T-helper 17 cell (primary cell): ENCODE data around the gene SACM1L. TPM values are rescaled to one million over a fixed set of nuclear protein-coding genes. Genes with fewer than 3 reads are reported as not detected.
"Not testable (repeated sequence)": the region's sequence is repeated elsewhere in the genome, so short reads cannot be mapped to it uniquely, and the experiment has no call there.

Experiments used
- ATAC-seq: fragments of 150-1000 bp; cut with Tn5 transposase; 2 replicates; pipeline ENCODE4 v1.10.0; 2021; ENCODE audit warnings: mild to moderate bottlenecking, moderate library complexity
- DNase-seq, 3 donors: peaks; one replicate each; pipeline versions ENCODE4 v3.0.0 to v3.0.0-alpha.2; 2020 to 2021
- H3K9me3 ChIP-seq: one replicate; pipeline ENCODE4 v1.7.0; 2013; ENCODE audit warnings: low read length, mild to moderate bottlenecking; ENCODE audit not compliant: control insufficient read depth, poor library complexity, severe bottlenecking
- H3K27ac Mint-ChIP-seq: one replicate; pipeline ENCODE4 v1.8.0; 2022; ENCODE audit warnings: mild to moderate bottlenecking, moderate library complexity, mixed read lengths
- H3K27me3 Mint-ChIP-seq: one replicate; pipeline ENCODE4 v1.8.0; 2022; ENCODE audit warnings: mixed read lengths
- H3K36me3 Mint-ChIP-seq: one replicate; pipeline ENCODE4 v1.8.0; 2022; ENCODE audit warnings: low read depth, mixed read lengths
- H3K4me1 Mint-ChIP-seq: one replicate; pipeline ENCODE4 v1.8.0; 2022; ENCODE audit warnings: mild to moderate bottlenecking, mixed read lengths
- H3K4me3 Mint-ChIP-seq: one replicate; pipeline ENCODE4 v1.8.0; 2022; ENCODE audit warnings: mild to moderate bottlenecking, moderate library complexity, mixed read lengths
- total RNA-seq, 4 donors: library from RNA in 2 of 4; stranded (reverse) in 2 of 4; gene quantifications; one replicate each; pipeline ENCODE4 v1.2.3 and lab custom pipeline; 2022 to 2026

SACM1L gene
- total RNA-seq, 2 donors from 2014 or later: 61.0 to 62.5 TPM

DNA sequence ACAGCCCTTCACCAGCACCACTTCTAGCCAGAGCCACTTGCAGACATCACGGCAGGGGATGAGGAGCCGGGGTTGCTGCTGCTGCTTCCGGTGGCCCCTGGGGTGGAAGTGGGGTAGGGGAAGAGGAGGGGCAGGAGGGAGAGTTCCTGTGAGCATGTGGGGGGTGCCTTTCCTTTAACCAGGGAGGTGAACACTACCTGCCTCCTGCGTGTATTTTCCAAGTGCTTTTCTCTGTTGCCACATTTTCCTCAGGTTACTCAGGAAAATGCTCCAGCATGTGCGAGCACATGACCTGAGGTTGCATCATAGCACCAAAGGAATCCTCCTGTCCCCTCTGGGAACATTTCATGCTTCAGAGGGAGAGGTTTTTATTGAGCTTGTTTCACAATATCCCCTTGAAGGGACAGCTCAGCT, 12.2 kb upstream of the SACM1L start:
- ATAC-seq (peak; percentile 96), DNase-seq (peak in 2 of 3 donors; percentile 36 to 39)
- Mint-ChIP-seq H3K36me3 (no peaks in the 10 kb centered on the region), H3K27ac (peak overlapping the region; percentile 93), H3K27me3 (no peaks in the 10 kb centered on the region), H3K4me3 (peak overlapping the region; percentile 80), H3K4me1 (peaks cover 9% of the 10 kb centered on the region)
- no peaks in the 10 kb centered on the region for H3K9me3 ChIP-seq

DNA sequence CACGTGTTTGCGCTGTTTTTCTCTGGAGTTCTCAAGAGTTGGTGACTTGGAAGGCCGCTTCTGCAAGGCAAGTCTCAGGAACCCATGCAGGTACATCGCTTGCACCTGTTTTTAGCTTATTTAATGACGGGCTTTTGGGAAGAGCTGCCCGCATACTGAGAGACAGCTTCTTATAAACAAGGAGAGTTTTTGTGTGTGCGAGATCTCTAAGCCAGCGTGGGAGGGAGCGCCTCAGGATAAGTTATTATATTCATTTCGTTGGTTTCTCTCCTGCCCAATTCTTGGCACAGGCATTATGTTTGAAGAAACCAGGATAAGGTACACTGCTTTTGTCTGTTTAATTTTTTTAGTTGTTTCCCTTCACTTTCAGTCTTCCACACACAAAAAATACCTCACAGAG, 11.4 kb upstream of the SACM1L start:
- no peaks in the 10 kb centered on the region for H3K9me3 ChIP-seq
- DNase-seq (no peak), ATAC-seq (no peak)
- Mint-ChIP-seq H3K4me3 (no peak overlapping the region), H3K27ac (peak overlapping the region; percentile 93), H3K27me3 (no peaks in the 10 kb centered on the region), H3K36me3 (no peaks in the 10 kb centered on the region), H3K4me1 (peaks cover 9% of the 10 kb centered on the region)

DNA sequence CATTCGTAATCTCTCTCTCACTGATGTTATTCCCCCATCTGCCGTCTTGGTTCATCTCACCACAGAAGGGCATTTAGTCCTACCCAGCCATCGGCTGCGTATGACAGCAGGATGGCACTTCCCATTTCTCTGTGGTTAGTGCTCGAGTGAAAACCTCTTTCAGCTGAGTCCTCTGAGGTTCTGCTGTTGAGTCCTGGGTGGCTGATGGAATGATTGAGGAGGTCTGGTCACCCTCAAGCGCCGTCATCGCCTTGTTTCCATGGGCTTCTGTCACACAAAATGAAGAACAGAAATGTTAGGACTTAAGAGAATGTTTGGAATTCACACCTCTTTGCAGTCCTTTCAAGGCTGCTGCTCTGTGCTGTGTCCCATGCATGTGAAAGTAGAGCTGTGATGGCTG, 9.4 kb upstream of the SACM1L start:
- no peaks in the 10 kb centered on the region for H3K9me3 ChIP-seq
- no peak overlapping the region for H3K27ac Mint-ChIP-seq
- ATAC-seq (no peak), DNase-seq (no peak)
- no peaks in the 10 kb centered on the region for H3K27me3 Mint-ChIP-seq
- H3K36me3 Mint-ChIP-seq: no peaks in the 10 kb centered on the region
- H3K4me1 Mint-ChIP-seq: peaks cover 13% of the 10 kb centered on the region
- no peak overlapping the region for H3K4me3 Mint-ChIP-seq

DNA sequence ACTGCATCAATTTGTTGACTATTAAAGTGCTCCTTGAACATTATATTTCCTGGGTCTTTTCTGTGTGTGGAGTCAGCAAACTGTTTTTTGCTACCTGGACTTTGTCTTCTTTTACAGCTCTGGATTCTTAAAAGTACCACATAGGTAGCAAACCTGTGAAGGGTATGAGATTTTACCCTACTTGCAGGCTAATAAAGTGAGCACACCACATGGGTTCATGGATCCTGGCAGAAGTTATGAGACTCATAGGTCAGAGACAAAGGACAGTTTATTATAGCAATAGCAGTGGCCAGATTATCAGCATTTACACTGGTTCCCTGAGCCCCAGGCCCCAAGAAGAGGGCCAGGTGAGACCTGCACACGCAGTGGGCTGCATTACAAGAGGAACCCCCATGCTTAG, 8.0 kb upstream of the SACM1L start:
- no peak for ATAC-seq

DNA sequence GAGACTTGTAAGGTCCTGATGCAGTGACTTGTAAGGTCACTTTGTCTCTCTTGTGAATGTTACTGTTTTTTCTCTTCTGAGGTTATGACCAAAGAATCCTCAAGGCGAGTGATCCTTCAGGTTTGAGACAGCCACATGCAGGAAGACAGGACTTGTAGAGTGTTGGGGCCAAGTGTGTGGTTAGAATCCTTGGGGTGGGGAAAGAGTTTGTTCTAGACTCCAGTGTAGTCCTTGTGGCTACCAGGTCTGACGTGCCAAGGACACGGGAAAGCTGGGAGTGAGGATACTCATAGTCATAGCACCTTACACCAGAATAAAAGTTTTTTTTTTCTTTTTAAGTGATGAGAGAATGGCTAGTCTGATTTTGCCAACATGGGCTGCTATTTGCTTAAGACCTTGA, 7.3 kb upstream of the SACM1L start:
- ATAC-seq (no peak), DNase-seq (no peak)
- Mint-ChIP-seq H3K27ac (peak overlapping the region; percentile 24), H3K4me3 (no peak overlapping the region), H3K4me1 (peaks cover 8% of the 10 kb centered on the region), H3K36me3 (no peaks in the 10 kb centered on the region), H3K27me3 (no peaks in the 10 kb centered on the region)
- no peaks in the 10 kb centered on the region for H3K9me3 ChIP-seq

More for the DNA sequence above, 8.0 kb upstream of the SACM1L start:
- H3K9me3 ChIP-seq: no peaks in the 10 kb centered on the region
- Mint-ChIP-seq H3K27me3 (no peaks in the 10 kb centered on the region), H3K4me1 (peaks cover 13% of the 10 kb centered on the region), H3K27ac (peak overlapping the region; percentile 24), H3K36me3 (no peaks in the 10 kb centered on the region), H3K4me3 (no peak overlapping the region)
- DNase-seq: no peak

DNA sequence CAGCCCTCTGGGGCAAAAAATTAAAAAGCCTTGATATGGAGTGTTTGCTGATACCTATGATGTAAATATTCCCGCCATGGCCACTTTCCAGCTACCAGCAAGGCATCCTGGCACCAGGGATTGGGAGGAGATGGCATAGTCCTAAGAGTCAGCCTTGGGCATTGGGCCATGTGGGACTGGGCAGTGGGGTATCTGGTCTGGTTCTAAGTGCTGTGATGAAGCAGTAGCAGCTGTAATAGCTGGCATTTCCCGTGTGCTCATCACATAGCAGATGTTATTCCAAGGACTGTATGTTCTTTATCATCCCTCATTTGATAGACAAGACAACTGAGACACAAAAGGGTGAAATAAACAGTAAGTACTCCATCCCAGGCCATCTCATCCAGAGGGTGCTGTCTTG, 6.9 kb upstream of the SACM1L start:
- H3K27me3 Mint-ChIP-seq: no peaks in the 10 kb centered on the region
- no peak overlapping the region for H3K27ac Mint-ChIP-seq
- DNase-seq: no peak

DNA sequence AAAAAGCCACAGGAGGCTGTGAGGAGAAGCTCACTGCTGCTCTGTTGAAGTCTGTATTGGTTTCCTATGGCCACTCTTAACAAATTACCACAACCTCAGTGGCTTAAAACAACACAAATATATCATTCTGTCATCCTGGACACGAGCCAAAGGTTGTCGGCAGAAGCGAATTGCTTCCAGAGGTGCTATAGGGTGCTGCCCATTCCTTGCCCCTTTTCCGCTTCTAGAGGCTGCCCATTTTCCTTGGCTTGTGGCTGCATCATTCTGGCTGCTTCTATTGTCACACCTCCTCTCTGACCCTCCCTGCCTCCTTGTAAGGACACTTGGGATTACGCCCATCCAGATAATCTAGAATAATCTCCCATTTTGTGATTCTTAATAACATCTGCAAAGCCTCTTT, 6.4 kb upstream of the SACM1L start:
- H3K27me3 Mint-ChIP-seq: no peaks in the 10 kb centered on the region
- peaks cover 7% of the 10 kb centered on the region for H3K4me1 Mint-ChIP-seq
- no peak for ATAC-seq
- no peak overlapping the region for H3K27ac Mint-ChIP-seq
- no peaks in the 10 kb centered on the region for H3K36me3 Mint-ChIP-seq
- no peaks in the 10 kb centered on the region for H3K9me3 ChIP-seq
- no peak overlapping the region for H3K4me3 Mint-ChIP-seq
- no peak for DNase-seq

More for the DNA sequence above, 6.9 kb upstream of the SACM1L start:
- Mint-ChIP-seq H3K4me3 (no peak overlapping the region), H3K4me1 (peaks cover 7% of the 10 kb centered on the region), H3K36me3 (no peaks in the 10 kb centered on the region)
- no peaks in the 10 kb centered on the region for H3K9me3 ChIP-seq
- ATAC-seq: no peak

DNA sequence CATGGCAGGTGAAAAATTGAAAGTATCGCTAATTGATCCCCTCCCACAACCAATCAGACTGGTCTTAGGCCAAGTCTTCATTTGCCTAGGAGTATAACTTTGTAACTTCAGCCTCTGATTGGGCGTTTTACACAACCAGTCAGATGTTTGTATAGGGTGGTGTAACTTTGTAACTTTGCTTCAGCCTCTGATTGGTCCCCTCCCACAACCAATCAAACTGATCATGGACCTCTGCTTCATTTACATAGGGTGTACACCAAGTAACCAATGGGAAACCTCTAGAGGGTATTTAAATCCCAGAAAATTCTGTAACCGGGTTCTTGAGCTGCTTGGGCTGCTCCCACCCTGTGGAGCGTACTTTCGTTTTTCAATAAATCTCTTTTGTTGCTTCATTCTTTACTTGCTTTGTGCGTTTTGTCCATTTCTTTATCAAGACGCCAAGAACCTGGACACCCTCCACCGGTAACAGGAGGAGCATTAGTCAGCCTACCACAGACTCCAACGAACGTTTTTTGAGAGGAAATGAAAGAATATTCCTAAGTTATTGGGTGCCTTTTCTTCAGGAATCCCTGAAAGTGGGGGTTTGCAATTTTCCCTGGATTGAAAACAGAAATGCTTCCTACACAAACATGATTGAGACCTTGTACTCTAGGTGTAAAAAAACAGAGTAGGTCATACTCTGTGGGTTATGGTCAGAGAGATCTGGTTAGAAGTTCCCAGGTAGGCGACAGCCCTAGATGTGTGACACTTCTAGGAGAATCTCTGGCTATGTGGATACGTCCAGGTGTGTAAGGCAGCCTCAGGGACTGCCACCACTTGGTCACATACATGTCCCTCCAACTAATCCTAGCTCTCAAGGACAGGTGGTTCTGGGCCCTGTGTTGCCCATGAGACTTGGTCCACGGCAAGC, 5.5 kb upstream of the SACM1L start:
- DNase-seq (no peak), ATAC-seq (no peak)
- Mint-ChIP-seq H3K27ac (peak overlapping the region; percentile 91), H3K36me3 (no peaks in the 10 kb centered on the region), H3K4me3 (no peak overlapping the region), H3K27me3 (no peaks in the 10 kb centered on the region), H3K4me1 (peaks cover 9% of the 10 kb centered on the region)
- H3K9me3 ChIP-seq: no peaks in the 10 kb centered on the region

DNA sequence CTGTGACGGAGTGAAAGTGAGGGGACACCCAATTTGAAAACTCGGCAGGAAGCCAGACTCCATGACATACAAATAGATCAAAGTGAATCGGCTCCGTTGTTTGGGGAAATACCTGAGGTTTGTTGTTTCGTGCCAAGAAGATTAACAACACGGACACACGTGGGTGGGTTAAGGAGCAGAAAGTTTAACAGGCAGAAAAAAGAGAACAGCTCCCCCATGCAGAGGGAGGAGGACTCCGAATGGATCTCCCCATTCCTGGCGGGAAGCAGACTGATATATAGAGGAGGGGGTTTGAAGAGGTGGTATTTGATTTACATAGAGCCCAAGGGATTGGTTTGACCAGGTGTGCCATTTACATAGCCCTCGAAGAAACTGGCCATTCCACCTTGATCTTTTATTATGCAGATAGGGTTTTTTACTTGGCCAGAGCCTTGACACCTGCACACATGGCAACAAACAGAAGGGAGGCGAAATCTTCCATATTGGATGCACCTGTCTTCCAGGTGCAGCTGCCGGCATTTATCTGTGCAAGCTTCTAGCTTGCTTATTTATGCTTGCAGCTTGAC, 4.8 kb upstream of the SACM1L start:
- no peaks in the 10 kb centered on the region for H3K9me3 ChIP-seq
- H3K4me3 Mint-ChIP-seq: no peak overlapping the region
- H3K27ac Mint-ChIP-seq: peak overlapping the region; percentile 91
- DNase-seq (no peak), ATAC-seq (no peak)
- no peaks in the 10 kb centered on the region for H3K27me3 Mint-ChIP-seq
- no peaks in the 10 kb centered on the region for H3K36me3 Mint-ChIP-seq
- peaks cover 12% of the 10 kb centered on the region for H3K4me1 Mint-ChIP-seq

DNA sequence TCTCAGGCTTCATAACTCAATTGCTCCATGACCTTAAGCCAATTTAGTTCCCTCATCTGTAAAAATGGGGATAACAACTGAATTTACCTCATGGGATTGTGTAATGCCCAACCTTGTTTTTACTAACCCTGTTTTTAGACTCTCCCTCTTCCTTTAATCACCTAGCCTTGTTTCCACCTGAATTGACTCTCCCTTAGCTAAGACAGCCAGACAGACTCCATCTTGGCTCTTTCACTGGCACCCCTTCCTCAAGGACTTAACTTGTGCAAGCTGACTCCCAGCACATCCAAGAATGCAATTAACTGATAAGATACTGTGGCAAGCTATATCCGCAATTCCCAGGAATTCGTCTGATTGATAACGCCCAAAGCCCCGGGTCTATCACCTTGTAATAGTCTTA, 3.5 kb upstream of the SACM1L start:
- not testable (repeated sequence) for DNase-seq, H3K27ac Mint-ChIP-seq, H3K27me3 Mint-ChIP-seq, H3K36me3 Mint-ChIP-seq, ATAC-seq, H3K9me3 ChIP-seq, H3K4me3 Mint-ChIP-seq
- H3K4me1 Mint-ChIP-seq: peaks cover 16% of the 10 kb centered on the region

DNA sequence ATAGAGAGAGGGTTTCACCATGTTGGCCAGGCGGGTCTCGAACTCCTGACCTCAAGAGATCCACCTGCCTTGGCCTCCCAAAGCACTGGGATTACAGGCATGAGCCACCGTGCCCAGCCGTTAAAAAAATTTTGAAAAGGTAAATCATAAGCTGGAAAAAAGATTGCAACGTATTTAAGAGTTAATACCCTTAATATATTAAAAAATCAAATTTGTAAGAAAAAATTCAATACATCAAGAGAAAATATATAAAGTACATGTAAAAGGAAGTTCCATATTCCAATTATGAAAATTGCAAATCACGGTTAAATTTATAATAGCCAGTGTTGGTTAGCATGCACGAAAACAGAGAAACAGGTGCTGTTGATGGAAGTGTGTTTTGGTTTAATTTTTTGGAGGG, 2.3 kb upstream of the SACM1L start:
- Mint-ChIP-seq H3K4me3 (no peak overlapping the region), H3K4me1 (peaks cover 27% of the 10 kb centered on the region), H3K27ac (no peak overlapping the region)

DNA sequence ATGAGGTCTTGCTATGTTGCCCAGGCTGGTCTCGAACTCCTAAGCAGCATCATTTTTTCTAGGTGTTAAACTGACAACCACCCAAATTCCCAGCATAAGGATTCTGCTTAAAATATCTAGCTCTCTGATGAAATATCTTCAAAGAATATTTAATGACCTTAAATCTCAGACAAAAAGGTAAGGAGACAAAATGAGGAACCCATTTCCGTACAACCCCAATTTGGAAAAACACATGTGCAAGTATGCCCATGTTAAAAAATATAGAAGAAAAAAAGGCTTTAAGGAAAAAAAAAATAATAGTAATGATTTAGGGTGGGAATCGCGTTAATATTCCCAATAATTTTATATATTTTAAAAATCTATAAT, 1.4 kb upstream of the SACM1L start:
- H3K27ac Mint-ChIP-seq: peak overlapping the region; percentile 84
- DNase-seq: no peak
- no peaks in the 10 kb centered on the region for H3K27me3 Mint-ChIP-seq
- H3K4me1 Mint-ChIP-seq: peaks cover 34% of the 10 kb centered on the region
- no peaks in the 10 kb centered on the region for H3K9me3 ChIP-seq
- peak overlapping the region; percentile 59 for H3K4me3 Mint-ChIP-seq
- no peak for ATAC-seq
- peaks cover 11% of the 10 kb centered on the region for H3K36me3 Mint-ChIP-seq

More for the DNA sequence above, 2.3 kb upstream of the SACM1L start:
- H3K27me3 Mint-ChIP-seq: no peaks in the 10 kb centered on the region
- no peaks in the 10 kb centered on the region for H3K9me3 ChIP-seq
- ATAC-seq (no peak), DNase-seq (no peak)
- peaks cover 8% of the 10 kb centered on the region for H3K36me3 Mint-ChIP-seq

DNA sequence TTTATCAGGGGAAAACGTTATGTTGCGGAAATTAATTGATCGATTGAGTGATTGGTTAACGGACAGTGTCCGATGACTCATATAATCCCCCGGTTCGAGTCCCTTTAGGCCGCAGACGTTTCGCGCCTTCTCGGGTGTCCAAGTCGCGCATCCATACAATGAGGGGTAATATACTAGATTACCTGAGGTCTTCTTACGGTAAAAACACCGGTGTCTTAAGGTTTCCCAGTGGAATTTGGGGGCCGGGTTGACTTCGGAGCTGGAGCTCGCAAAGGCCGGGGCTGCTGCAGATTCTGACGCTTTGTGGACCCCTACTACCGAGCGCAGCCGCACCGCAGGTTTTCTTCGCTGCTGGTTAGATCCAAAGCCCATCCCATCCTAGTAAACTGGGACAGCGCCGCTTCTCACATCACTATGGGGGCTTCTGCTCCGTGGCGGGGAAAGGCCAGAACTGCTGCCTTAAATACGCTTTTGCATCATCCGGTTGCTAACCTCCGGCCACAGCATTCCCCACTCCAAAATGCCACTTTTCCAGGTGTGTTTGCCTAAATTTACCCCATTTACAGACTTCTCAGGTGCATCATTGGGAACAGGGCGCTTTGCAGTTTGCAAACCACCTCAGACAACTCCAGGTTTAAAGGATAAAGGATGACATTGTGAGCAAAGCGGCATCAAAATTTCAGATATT, 858 bp upstream of the SACM1L start:
- Mint-ChIP-seq H3K4me3 (peak overlapping the region; percentile 80), H3K27ac (peak overlapping the region; percentile 84), H3K4me1 (peaks cover 36% of the 10 kb centered on the region), H3K36me3 (peaks cover 11% of the 10 kb centered on the region), H3K27me3 (no peaks in the 10 kb centered on the region)
- DNase-seq: peak in 1 of 3 donors; percentile 16
- no peak for ATAC-seq
- no peaks in the 10 kb centered on the region for H3K9me3 ChIP-seq
